Kidney (tissue), 22 donors: ENCODE measurements around the gene RAB6A. TPM values are rescaled to one million over a fixed set of nuclear protein-coding genes. Genes with fewer than 3 reads are reported as not detected.

Experiments
- DNase-seq, 5 donors: peaks; one replicate each; pipeline ENCODE4 v3.0.0-alpha.2; 2013 to 2020
- FAIRE-seq: peaks from 2 replicates; lab custom pipeline; 2012; peaks lifted over from hg19 to GRCh38; lab: Jason Lieb, UNC
- H3K27ac ChIP-seq, 2 donors: one replicate each; pipeline ENCODE4 v1.7.0; 2013; ENCODE audit warnings: low read depth in 2 of 2, low read length in 2 of 2, inconsistent platforms in 1 of 2
- H3K27me3 ChIP-seq: one replicate; pipeline ENCODE4 v1.7.1; 2013; ENCODE audit warnings: low read length, inconsistent platforms; ENCODE audit not compliant: control insufficient read depth, insufficient read depth
- H3K36me3 ChIP-seq, 3 donors: one replicate each; pipeline versions ENCODE4 v1.7.0 to v1.7.1; 2013; ENCODE audit warnings: low read length in 3 of 3, control low read depth in 1 of 3, inconsistent platforms in 1 of 3; ENCODE audit not compliant: insufficient read depth in 3 of 3, control insufficient read depth in 2 of 3
- H3K4me1 ChIP-seq, 3 donors: one replicate each; pipeline versions ENCODE4 v1.7.0 to v1.7.1; 2013; ENCODE audit warnings: low read length in 3 of 3, inconsistent platforms in 1 of 3, low read depth in 1 of 3; ENCODE audit not compliant: control insufficient read depth in 2 of 3, insufficient read depth in 2 of 3
- H3K4me3 ChIP-seq, 3 donors: one replicate each; pipeline versions ENCODE4 v1.7.0 to v1.8.1; 2013; ENCODE audit warnings: low read length in 3 of 3, control low read depth in 1 of 3, inconsistent platforms in 1 of 3
- H3K9ac ChIP-seq, 3 donors: one replicate each; pipeline versions ENCODE4 v1.7.0 to v1.7.1; 2013; ENCODE audit warnings: low read length in 3 of 3, control low read depth in 1 of 3, inconsistent platforms in 1 of 3
- H3K9me3 ChIP-seq, 3 donors: one replicate each; pipeline versions ENCODE4 v1.7.0 to v1.7.1; 2013; ENCODE audit warnings: low read length in 3 of 3, control low read depth in 1 of 3, inconsistent platforms in 1 of 3; ENCODE audit not compliant: control insufficient read depth in 2 of 3, insufficient read depth in 1 of 3
- intact Hi-C: fragments of 100-400 bp; cut with DNase I; formaldehyde crosslinking; loops from one replicate; pipeline ENCODE4 v1.11.1; 2022
- long read RNA-seq, 10 donors: library from polyadenylated mRNA in 1 of 10; unstranded in 1 of 10; transcript quantifications; one replicate each; pipeline ENCODE4 v2.0.0 and lab custom pipeline, GENCODE V29; 2021 to 2026
- polyA plus RNA-seq: library from polyadenylated mRNA; stranded (reverse); fragments of 350-450 nt; fragmentation: Illumina TruSeq; extraction: RNeasy Lipid Tissue Mini Kit (QIAGEN cat#74804); gene quantifications from one replicate; pipeline ENCODE4 v1.2.3, GENCODE V29; 2014; ENCODE audit warnings: low read depth, low replicate concordance; ENCODE audit not compliant: insufficient read depth
- total RNA-seq: library from RNA; stranded (reverse); fragmentation: NEBNext Ultra II Directional; extraction: Animal tissue kit (Norgen Biotek cat#: 25700); gene quantifications from one replicate; pipeline ENCODE4 v1.2.1, GENCODE V29; 2021
- TF ChIP-seq, protein P1 (sequence below): IDR thresholded peaks from 3 replicates; pipeline ENCODE4 v1.5.1; 2012; ENCODE audit warnings: mild to moderate bottlenecking, moderate library complexity, borderline replicate concordance; ENCODE audit not compliant: insufficient read depth; ENCODE audit errors: extremely low read depth
- donor health status: control.
- donor health status: control.
- donor health status: control.
- donor health status: control.
- donor health status: control.
- donor health status: DM: yes; HTN: yes; CAD: no.
- donor health status: Normal renal cell carcinoma (clear cell type).

RAB6A gene
- total RNA-seq (138 TPM), polyA plus RNA-seq (61.0 TPM)
- long read RNA-seq, donor 1, transcript RAB6A-201 (8 exons, 3,389 nt): major isoform, 16 of 26 reads
- long read RNA-seq, donor 1, transcript RAB6A-202 (8 exons, 3,085 nt): minor isoform, 9 of 26 reads
- long read RNA-seq, donor 1, partial matches to known transcripts: 0 of 26 reads
- long read RNA-seq, donor 1, other reads (novel, unspliced or antisense): 0 of 26 reads
- long read RNA-seq, donor 2, transcript RAB6A-201 (8 exons, 3,389 nt): major isoform, 13 of 22 reads
- long read RNA-seq, donor 2, transcript RAB6A-202 (8 exons, 3,085 nt): minor isoform, 8 of 22 reads
- long read RNA-seq, donor 2, partial matches to known transcripts: 0 of 22 reads
- long read RNA-seq, donor 2, other reads (novel, unspliced or antisense): 0 of 22 reads
- long read RNA-seq, donor 3, transcript RAB6A-202 (8 exons, 3,085 nt): minor isoform, 6 of 27 reads
- long read RNA-seq, donor 3, transcript RAB6A-201 (8 exons, 3,389 nt): major isoform, 12 of 27 reads
- long read RNA-seq, donor 3, partial matches to known transcripts: 5 of 27 reads
- long read RNA-seq, donor 3, other reads (novel, unspliced or antisense): 0 of 27 reads
- long read RNA-seq, donor 4, transcript RAB6A-202 (8 exons, 3,085 nt): major isoform, 8 of 38 reads
- long read RNA-seq, donor 4, transcript RAB6A-201 (8 exons, 3,389 nt): minor isoform, 6 of 38 reads
- long read RNA-seq, donor 4, partial matches to known transcripts: 24 of 38 reads
- long read RNA-seq, donor 4, other reads (novel, unspliced or antisense): 0 of 38 reads
- long read RNA-seq, donor 5, partial matches to known transcripts: 0 of 2 reads
- long read RNA-seq, donor 5, other reads (novel, unspliced or antisense): 0 of 2 reads
- long read RNA-seq, donor 6, transcript RAB6A-201 (8 exons, 3,389 nt): major isoform, 7 of 10 reads
- long read RNA-seq, donor 6, partial matches to known transcripts: 0 of 10 reads
- long read RNA-seq, donor 6, other reads (novel, unspliced or antisense): 0 of 10 reads
- long read RNA-seq, donor 7, transcript RAB6A-201 (8 exons, 3,389 nt): major isoform, 21 of 54 reads
- long read RNA-seq, donor 7, transcript RAB6A-202 (8 exons, 3,085 nt): minor isoform, 15 of 54 reads
- long read RNA-seq, donor 7, partial matches to known transcripts: 3 of 54 reads
- long read RNA-seq, donor 7, other reads (novel, unspliced or antisense): 13 of 54 reads
- long read RNA-seq, donor 8, transcript RAB6A-201 (8 exons, 3,389 nt): major isoform, 12 of 15 reads
- long read RNA-seq, donor 8, partial matches to known transcripts: 0 of 15 reads
- long read RNA-seq, donor 8, other reads (novel, unspliced or antisense): 0 of 15 reads
- long read RNA-seq, donor 9, transcript RAB6A-201 (8 exons, 3,389 nt): major isoform, 6 of 10 reads
- long read RNA-seq, donor 9, partial matches to known transcripts: 0 of 10 reads
- long read RNA-seq, donor 9, other reads (novel, unspliced or antisense): 0 of 10 reads
- long read RNA-seq, donor 10, transcript RAB6A-201 (8 exons, 3,389 nt): major isoform, 12 of 20 reads
- long read RNA-seq, donor 10, partial matches to known transcripts: 5 of 20 reads
- long read RNA-seq, donor 10, other reads (novel, unspliced or antisense): 0 of 20 reads

DNA sequence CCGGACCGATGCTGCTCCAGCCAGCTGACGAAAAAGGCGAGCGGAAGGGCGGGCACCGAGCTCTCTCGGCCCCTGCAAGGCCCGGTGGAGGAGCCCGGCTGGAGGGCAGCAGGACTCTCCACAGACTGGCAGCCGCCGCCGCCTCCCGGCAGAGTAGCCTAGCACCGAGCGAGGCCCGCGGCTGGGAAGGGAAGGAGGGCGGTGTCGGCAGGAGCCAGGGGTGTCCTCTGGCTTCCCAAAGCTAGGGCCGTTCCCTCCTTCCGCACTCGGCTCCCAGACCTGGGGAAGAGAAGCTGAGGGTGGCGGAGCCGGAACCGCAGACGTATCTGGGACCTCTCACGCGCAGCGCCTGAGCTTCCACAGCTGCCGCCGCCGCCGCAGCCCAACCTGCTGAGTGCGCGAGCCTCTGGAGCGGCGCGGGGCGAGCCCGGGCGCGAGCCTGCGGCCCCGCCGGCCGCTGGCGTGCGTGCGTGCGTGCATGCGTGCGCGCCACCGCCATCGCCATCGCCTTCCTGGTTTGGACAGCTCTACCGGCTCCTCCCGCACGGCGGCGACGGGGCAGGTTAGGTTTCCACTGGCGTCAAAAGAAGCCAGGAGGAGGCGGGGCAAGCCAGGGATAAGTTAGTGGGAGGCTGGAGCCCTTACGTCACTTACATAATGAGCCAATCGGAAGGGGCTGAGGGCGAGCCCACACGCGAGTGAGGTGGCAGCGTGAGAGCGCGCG, at the start of gene RAB6A:
RAB6A (minus strand) TSS at position 396 of the 724 bp plus-strand sequence. CDS start 439 bp downstream, outside the sequence.
- Histone ChIP-seq H3K36me3 (no peaks in the 10 kb centered on the region), H3K9ac (peak within 1 kb of the TSS; percentile 42 to 94 (median 90)), H3K27me3 (no peaks in the 10 kb centered on the region), H3K9me3 (no peaks in the 10 kb centered on the region), H3K4me3 (peak within 1 kb of the TSS; percentile 73 to 78 (median 74)), H3K27ac (peak within 1 kb of the TSS; percentile 93 to 95), H3K4me1 (peaks cover 5 to 14% (median 7%) of the 10 kb centered on the region in 3 donors)
- TF ChIP-seq, protein P1, sequence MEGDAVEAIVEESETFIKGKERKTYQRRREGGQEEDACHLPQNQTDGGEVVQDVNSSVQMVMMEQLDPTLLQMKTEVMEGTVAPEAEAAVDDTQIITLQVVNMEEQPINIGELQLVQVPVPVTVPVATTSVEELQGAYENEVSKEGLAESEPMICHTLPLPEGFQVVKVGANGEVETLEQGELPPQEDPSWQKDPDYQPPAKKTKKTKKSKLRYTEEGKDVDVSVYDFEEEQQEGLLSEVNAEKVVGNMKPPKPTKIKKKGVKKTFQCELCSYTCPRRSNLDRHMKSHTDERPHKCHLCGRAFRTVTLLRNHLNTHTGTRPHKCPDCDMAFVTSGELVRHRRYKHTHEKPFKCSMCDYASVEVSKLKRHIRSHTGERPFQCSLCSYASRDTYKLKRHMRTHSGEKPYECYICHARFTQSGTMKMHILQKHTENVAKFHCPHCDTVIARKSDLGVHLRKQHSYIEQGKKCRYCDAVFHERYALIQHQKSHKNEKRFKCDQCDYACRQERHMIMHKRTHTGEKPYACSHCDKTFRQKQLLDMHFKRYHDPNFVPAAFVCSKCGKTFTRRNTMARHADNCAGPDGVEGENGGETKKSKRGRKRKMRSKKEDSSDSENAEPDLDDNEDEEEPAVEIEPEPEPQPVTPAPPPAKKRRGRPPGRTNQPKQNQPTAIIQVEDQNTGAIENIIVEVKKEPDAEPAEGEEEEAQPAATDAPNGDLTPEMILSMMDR: peak; percentile 42
- intact Hi-C loops: no loop called here
- FAIRE-seq (peak; percentile 93), DNase-seq (peak; percentile 100)

DNA sequence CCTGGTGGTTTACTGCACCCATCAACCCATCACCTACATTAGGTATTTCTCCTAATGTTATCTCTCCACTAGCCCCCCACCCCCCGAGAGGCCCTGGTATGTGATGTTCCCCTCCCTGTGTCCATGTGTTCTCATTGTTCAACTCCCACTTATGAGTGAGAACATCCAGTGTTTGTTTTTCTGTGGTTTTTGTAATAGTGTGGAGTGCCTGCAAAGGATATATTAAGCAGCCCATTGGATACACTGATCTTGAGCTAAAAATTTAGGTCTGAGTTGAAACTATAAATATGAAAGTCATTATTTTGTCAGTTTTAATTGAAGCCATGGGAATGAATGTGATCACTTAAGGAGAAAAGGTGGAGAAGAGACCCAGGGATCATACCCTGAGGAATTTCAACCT, 49.8 kb upstream of the RAB6A start:
- no peak for DNase-seq
- Histone ChIP-seq H3K9me3 (no peaks in the 10 kb centered on the region), H3K9ac (no peak overlapping the region), H3K4me1 (no peaks in the 10 kb centered on the region), H3K27ac (no peak overlapping the region), H3K4me3 (no peak overlapping the region), H3K27me3 (no peaks in the 10 kb centered on the region), H3K36me3 (peaks cover 0 to 6% (median 2%) of the 10 kb centered on the region in 3 donors)
- TF ChIP-seq, protein P1: no peak
- intact Hi-C loops: no loop called here
- no peak for FAIRE-seq

DNA sequence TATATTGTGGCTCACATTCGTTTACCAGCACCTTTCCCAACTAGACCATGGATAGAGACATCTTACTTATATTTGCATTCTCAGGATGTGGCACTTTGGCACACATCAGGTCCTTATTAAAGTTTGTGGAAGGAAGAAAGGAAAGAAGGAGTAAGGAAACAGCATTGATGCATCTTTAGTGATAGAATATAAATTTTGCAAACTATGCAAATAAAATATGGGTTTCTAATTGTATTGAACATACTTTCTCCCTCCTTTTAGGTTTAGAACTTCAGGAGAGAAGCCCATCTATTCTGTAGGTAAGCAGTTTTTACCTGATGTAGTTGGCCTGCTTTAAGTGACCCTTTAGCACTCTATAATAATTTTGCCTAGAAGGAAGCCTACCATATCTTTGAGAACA, 47.2 kb upstream of the RAB6A start:
- Histone ChIP-seq H3K9me3 (no peaks in the 10 kb centered on the region), H3K4me3 (no peak overlapping the region), H3K27me3 (no peaks in the 10 kb centered on the region), H3K36me3 (peaks cover 0 to 7% (median 2%) of the 10 kb centered on the region in 3 donors), H3K9ac (no peak overlapping the region), H3K27ac (no peak overlapping the region), H3K4me1 (no peaks in the 10 kb centered on the region)
- FAIRE-seq (no peak), DNase-seq (no peak)
- TF ChIP-seq, protein P1: no peak
- intact Hi-C loops: no loop called here
